Gastrocnemius medialis (tissue), 4 donors: Measurements from ENCODE around the gene SLC9A1. TPM values are rescaled to one million over a fixed set of nuclear protein-coding genes. Genes with fewer than 3 reads are reported as not detected.

Source experiments
- ATAC-seq, 2 donors: fragments of 150-250 bp; one replicate each; pipeline ENCODE4 v1.9.1; 2016
- DNase-seq, 2 donors: peaks; one replicate each; pipeline ENCODE4 v3.0.0-alpha.2; 2019
- H3K27ac ChIP-seq, 4 donors: fragments of 200-600 bp; sonication (generic); 1 replicate in 1 of 4; 2 replicates in 3 of 4; pipeline ENCODE4 v1.5.1; 2016 to 2018; ENCODE audit warnings: mild to moderate bottlenecking in 2 of 4, moderate library complexity in 1 of 4
- H3K27me3 ChIP-seq, 3 donors: fragments of 200-600 bp; sonication (generic) in 2 of 3; 1 replicate in 1 of 3; 2 replicates in 2 of 3; pipeline versions ENCODE4 v1.5.1 to v1.6.0; 2016 to 2019; ENCODE audit warnings: mild to moderate bottlenecking in 1 of 3, moderate library complexity in 1 of 3
- H3K36me3 ChIP-seq, 2 donors: fragments of 200-600 bp; sonication (generic) in 1 of 2; one replicate each; pipeline ENCODE4 v1.5.1; 2017 to 2018
- H3K4me1 ChIP-seq, 2 donors: fragments of 200-600 bp; sonication (generic) in 1 of 2; one replicate each; pipeline ENCODE4 v1.5.1; 2016 to 2017; ENCODE audit warnings: mild to moderate bottlenecking in 2 of 2
- H3K4me3 ChIP-seq, 4 donors: fragments of 200-600 bp; sonication (generic) in 3 of 4; 1 replicate in 1 of 4; 2 replicates in 3 of 4; pipeline ENCODE4 v1.5.1; 2016 to 2019; ENCODE audit warnings: mild to moderate bottlenecking in 2 of 4
- H3K9me3 ChIP-seq, 3 donors: fragments of 200-600 bp; sonication (generic) in 2 of 3; 1 replicate in 1 of 3; 2 replicates in 2 of 3; pipeline ENCODE4 v1.5.1; 2016 to 2019
- POLR2A ChIP-seq, 2 donors: fragments of 450-650 bp; IDR thresholded peaks; one replicate each; pipeline ENCODE4 v1.6.1; 2017; ENCODE audit warnings: antibody characterized with exemption in 2 of 2, mild to moderate bottlenecking in 2 of 2, moderate library complexity in 2 of 2
- in situ Hi-C, 4 donors: fragments of 200-750 bp; cut with MboI; loops; one replicate each; pipeline versions ENCODE4 v1.15.0 to v1.8.0; 2017; ENCODE audit warnings: low sequenced_read_pairs in 4 of 4
- intact Hi-C: fragments of 100-400 bp; cut with DNase I; formaldehyde crosslinking; loops from one replicate; pipeline ENCODE4 v1.15.1; 2023; ENCODE audit warnings: low total_unique reads
- total RNA-seq, 4 donors: library from RNA; depleted of rRNA; stranded (reverse); fragments of >200 nt; gene quantifications; one replicate each; pipeline versions ENCODE4 v1.1.0 to v1.2.3, GENCODE V29; 2016
- TF ChIP-seq, protein P1 (sequence below), 5 experiments: fragments of 450-650 bp in 3 of 5; fragments of 200-600 bp in 2 of 5; sonication (generic) in 2 of 5; IDR thresholded peaks in 4 of 5; conservative IDR thresholded peaks in 1 of 5; 1 replicate in 4 of 5; 2 replicates in 1 of 5; pipeline ENCODE4 v1.5.1; 2016 to 2019; ENCODE audit warnings: antibody characterized with exemption in 5 of 5, mild to moderate bottlenecking in 3 of 5, moderate library complexity in 3 of 5

SLC9A1 gene
- total RNA-seq, 4 donors from 2014 or later: 2.5 to 4.3 (median 3.7) TPM

DNA sequence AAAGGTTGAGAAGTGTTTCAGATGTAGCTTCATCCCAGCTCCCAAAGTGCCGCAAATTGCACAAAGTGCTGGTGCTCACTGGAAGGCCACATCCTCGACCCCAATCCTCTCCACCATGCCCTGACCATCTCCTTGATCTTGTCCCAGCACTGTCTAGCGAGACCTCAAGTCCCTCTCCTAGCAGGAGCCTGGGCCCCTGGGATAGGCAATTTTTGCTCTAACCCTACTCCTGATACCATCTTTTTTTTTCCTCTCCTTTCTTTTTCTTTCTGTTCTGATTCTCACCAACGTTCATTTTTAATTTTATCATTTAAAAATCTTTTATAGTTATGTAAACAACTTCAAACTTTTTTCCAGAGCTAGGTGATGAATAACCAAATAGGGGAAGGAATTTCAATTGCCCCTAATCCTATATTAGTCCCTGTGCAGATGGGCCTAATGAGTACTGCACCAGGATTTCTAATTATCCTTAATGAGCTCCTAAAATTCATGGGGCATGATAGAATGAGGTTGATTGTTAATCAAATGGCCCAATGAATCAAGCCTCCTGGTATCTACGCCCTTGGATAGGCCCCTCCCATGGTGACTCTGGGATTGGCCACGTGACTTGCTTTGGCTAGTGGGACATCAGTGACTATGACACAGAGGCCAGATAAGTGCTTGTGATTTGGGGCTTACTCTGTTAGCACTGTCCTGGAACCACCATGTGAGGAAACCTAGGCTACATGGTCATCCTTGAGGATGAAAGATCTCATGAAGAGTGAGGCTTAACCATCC is 100.8 kb downstream of the SLC9A1 start:
- Histone ChIP-seq H3K9me3 (no peaks in the 10 kb centered on the region), H3K4me1 (no peaks in the 10 kb centered on the region), H3K27ac (no peak overlapping the region), H3K27me3 (peaks cover 0 to 3% (median 3%) of the 10 kb centered on the region in 3 donors), H3K36me3 (no peaks in the 10 kb centered on the region), H3K4me3 (no peak overlapping the region)
- ATAC-seq (no peak), DNase-seq (no peak)
- intact Hi-C loops (no loop called here), in situ Hi-C loops (no loop called here)
- TF ChIP-seq, protein P1, sequence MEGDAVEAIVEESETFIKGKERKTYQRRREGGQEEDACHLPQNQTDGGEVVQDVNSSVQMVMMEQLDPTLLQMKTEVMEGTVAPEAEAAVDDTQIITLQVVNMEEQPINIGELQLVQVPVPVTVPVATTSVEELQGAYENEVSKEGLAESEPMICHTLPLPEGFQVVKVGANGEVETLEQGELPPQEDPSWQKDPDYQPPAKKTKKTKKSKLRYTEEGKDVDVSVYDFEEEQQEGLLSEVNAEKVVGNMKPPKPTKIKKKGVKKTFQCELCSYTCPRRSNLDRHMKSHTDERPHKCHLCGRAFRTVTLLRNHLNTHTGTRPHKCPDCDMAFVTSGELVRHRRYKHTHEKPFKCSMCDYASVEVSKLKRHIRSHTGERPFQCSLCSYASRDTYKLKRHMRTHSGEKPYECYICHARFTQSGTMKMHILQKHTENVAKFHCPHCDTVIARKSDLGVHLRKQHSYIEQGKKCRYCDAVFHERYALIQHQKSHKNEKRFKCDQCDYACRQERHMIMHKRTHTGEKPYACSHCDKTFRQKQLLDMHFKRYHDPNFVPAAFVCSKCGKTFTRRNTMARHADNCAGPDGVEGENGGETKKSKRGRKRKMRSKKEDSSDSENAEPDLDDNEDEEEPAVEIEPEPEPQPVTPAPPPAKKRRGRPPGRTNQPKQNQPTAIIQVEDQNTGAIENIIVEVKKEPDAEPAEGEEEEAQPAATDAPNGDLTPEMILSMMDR (IDR thresholded peaks at IDR 0.05 in 4 of 5, conservative IDR thresholded peaks at IDR 0.05 in 1 of 5): no peak
- TF ChIP-seq POLR2A (IDR thresholded peaks at IDR 0.05): no peak

DNA sequence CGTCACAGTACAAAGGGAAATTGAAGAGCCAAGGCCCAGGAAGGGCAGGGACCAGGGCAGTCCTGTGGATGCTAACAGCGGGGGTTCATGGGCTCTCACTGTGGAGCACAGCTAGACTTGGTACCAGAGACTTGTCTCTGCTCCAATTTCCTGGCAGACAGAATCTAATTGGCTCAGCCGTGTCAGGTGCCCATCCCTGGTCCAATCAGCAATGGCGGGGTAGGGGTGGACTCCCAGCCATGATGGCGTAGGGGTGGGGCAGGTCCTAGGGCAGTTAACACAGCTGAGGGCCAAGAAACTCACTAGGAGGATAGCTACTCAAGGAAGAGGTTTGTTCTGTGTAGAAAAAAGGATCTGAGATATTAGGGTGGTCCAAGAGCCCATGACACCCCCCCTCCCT is 102.4 kb downstream of the SLC9A1 start:
- no peaks in the 10 kb centered on the region for H3K4me1 ChIP-seq

DNA sequence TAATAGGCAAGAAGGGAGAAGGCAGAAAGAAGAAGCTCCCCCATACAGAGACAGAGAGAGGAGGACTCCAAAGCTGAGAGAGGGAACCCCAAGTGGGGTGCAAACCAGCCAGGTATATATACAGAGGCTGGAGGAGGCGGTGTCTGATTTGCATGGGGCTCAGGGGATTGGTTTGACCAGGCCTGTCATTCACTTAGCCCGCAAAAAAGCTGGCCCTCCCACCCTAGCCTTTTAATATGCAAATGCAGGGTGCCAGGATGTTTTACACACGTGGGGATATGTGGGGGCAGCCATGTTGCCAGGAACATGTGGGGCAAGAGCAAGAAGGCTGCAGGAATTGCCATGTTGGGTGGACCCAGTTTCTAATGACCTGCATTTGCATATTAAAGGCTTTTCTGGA is 105.3 kb downstream of the SLC9A1 start:
- Histone ChIP-seq H3K27me3 (no peaks in the 10 kb centered on the region), H3K9me3 (no peaks in the 10 kb centered on the region), H3K4me3 (no peak overlapping the region), H3K4me1 (peaks cover 3% of the 10 kb centered on the region in 2 donors), H3K36me3 (no peaks in the 10 kb centered on the region), H3K27ac (no peak overlapping the region)
- in situ Hi-C loops (loop anchor here (5.0 to 10.0 kb wide), 2 partner anchors 45 to 48 kb away; no protein-coding TSS in a partner anchor), intact Hi-C loops (no loop called here)
- ATAC-seq: no peak
- DNase-seq: no peak
- TF ChIP-seq POLR2A (IDR thresholded peaks at IDR 0.05): no peak
- TF ChIP-seq, protein P1 (IDR thresholded peaks at IDR 0.05 in 4 of 5, conservative IDR thresholded peaks at IDR 0.05 in 1 of 5): no peak

More for the DNA sequence above, 102.4 kb downstream of the SLC9A1 start:
- Histone ChIP-seq H3K27me3 (peaks cover 0 to 3% (median 0%) of the 10 kb centered on the region in 3 donors), H3K36me3 (no peaks in the 10 kb centered on the region), H3K4me3 (no peak overlapping the region), H3K27ac (no peak overlapping the region), H3K9me3 (no peaks in the 10 kb centered on the region)
- in situ Hi-C loops (no loop called here), intact Hi-C loops (no loop called here)
- ATAC-seq: no peak
- no peak for TF ChIP-seq POLR2A (IDR thresholded peaks at IDR 0.05)
- TF ChIP-seq, protein P1 (IDR thresholded peaks at IDR 0.05 in 4 of 5, conservative IDR thresholded peaks at IDR 0.05 in 1 of 5): no peak
- no peak for DNase-seq

DNA sequence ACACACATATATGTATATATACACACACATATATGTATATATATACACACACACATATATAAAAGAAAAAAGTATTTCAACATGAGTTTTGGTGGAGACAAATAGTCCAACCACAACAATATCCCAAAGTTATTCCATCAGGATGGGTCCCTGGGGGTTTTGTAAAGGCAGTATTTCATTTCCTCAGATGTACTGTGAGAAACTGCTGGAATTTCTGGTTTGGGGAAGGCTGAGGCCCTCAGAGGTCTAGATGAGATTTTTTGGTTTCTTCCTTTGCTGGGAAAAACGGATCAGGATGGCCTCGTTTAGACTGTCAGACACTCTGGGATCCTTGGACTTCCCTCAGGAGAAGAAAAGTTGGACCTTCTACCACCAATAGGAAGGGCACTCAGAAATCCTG is 105.8 kb downstream of the SLC9A1 start:
- H3K4me1 ChIP-seq: peaks cover 3% of the 10 kb centered on the region in 2 donors
- H3K4me3 ChIP-seq: no peak overlapping the region
- intact Hi-C loops: no loop called here
- H3K27ac ChIP-seq: no peak overlapping the region
- no peaks in the 10 kb centered on the region for H3K9me3 ChIP-seq
- ATAC-seq: no peak
- no peaks in the 10 kb centered on the region for H3K36me3 ChIP-seq
- DNase-seq: no peak
- H3K27me3 ChIP-seq: no peaks in the 10 kb centered on the region
- no peak for TF ChIP-seq POLR2A (IDR thresholded peaks at IDR 0.05)
- TF ChIP-seq, protein P1 (IDR thresholded peaks at IDR 0.05 in 4 of 5, conservative IDR thresholded peaks at IDR 0.05 in 1 of 5): no peak
- in situ Hi-C loops: loop anchor here (5.0 to 10.0 kb wide), 2 partner anchors 46 to 48 kb away; no protein-coding TSS in a partner anchor

Other genes with a start within 250 kb of the SLC9A1 start
- gene NR0B2, start 241.2 kb downstream of the SLC9A1 start, total RNA-seq: under 1 TPM in 1 of 4 donors, not detected in 3; 0.31 TPM
- gene NUDC, start 233.4 kb downstream of the SLC9A1 start, total RNA-seq: 10 to 100 TPM; 39.9 to 83.5 (median 70.6) TPM
- gene KDF1, start 194.7 kb downstream of the SLC9A1 start, total RNA-seq: under 1 TPM in 1 of 4 donors, not detected in 3; 0.15 TPM
- gene TRNP1, start 161.4 kb downstream of the SLC9A1 start, total RNA-seq: 1 to 10 TPM; 1.2 to 5.1 (median 2.0) TPM
- gene TENT5B, start 142.3 kb downstream of the SLC9A1 start, total RNA-seq: 1 to 10 TPM in 3 of 4 donors, under 1 TPM in 1; 0.53 to 3.3 (median 1.5) TPM
- gene WDTC1, start 79.5 kb upstream of the SLC9A1 start, total RNA-seq: 10 to 100 TPM; 36.8 to 85.5 (median 60.6) TPM
- 10 to 100 TPM; 16.5 to 21.9 (median 17.8) TPM for gene TMEM222, start 167.0 kb upstream of the SLC9A1 start, total RNA-seq
- under 1 TPM in 1 of 4 donors, not detected in 3; 0.66 TPM for gene SYTL1, start 186.9 kb upstream of the SLC9A1 start, total RNA-seq
- 10 to 100 TPM; 16.5 to 29.1 (median 18.4) TPM for gene MAP3K6, start 211.8 kb upstream of the SLC9A1 start, total RNA-seq
- gene FCN3, start 219.7 kb upstream of the SLC9A1 start, total RNA-seq: 10 to 100 TPM; 13.2 to 35.7 (median 19.3) TPM
- not detected for gene CD164L2, start 228.2 kb upstream of the SLC9A1 start, total RNA-seq
- under 1 TPM in 3 of 4 donors, not detected in 1; 0.23 to 0.51 (median 0.35) TPM for gene GPR3, start 237.5 kb upstream of the SLC9A1 start, total RNA-seq